MV-4-11 (cell line): ENCODE data around the gene CAPN9.
"Not testable (repeated sequence)": the region's sequence is repeated elsewhere in the genome, so short reads cannot be mapped to it uniquely, and the experiment has no call there.

Source experiments
- DNase-seq: peaks from one replicate; lab custom pipeline; 2025; lab: John Stamatoyannopoulos, UW

Gene CAPN9

GRCh38 chr1:230747127-230747730, at the start of gene CAPN9:
TSS of gene CAPN9 (plus strand) at chr1:230747388. CDS start at chr1:230747497, 109 bp downstream.
- DNase-seq, result no peak

- DNase-seq, result no peak
These were observed 49.1 kb upstream of the CAPN9 start for GRCh38 chr1:230698130-230698529.

GRCh38 chr1:230698964-230699363, 48.2 kb upstream of the CAPN9 start:
- not testable (repeated sequence) for DNase-seq

GRCh38 chr1:230699716-230700115, 47.5 kb upstream of the CAPN9 start:
- DNase-seq, result no peak

GRCh38 chr1:230700132-230700531, 47.1 kb upstream of the CAPN9 start:
- DNase-seq, result no peak

- DNase-seq, result no peak
These were observed 45.8 kb upstream of the CAPN9 start for GRCh38 chr1:230701434-230701833.

- DNase-seq, result no peak
These were observed 45.1 kb upstream of the CAPN9 start for GRCh38 chr1:230701895-230702768.

GRCh38 chr1:230702934-230703678, 44.1 kb upstream of the CAPN9 start:
- no peak for DNase-seq

GRCh38 chr1:230703679-230704385, 43.4 kb upstream of the CAPN9 start:
- DNase-seq, result no peak

GRCh38 chr1:230704830-230705229, 42.4 kb upstream of the CAPN9 start:
- no peak for DNase-seq

GRCh38 chr1:230705289-230706019, 41.7 kb upstream of the CAPN9 start:
- no peak for DNase-seq

- no peak for DNase-seq
These were observed 41.0 kb upstream of the CAPN9 start for GRCh38 chr1:230706020-230706699.

GRCh38 chr1:230706887-230707731, 40.1 kb upstream of the CAPN9 start:
- DNase-seq, result no peak

GRCh38 chr1:230707732-230708630, 39.2 kb upstream of the CAPN9 start:
- DNase-seq, result no peak

- peak; percentile 67 for DNase-seq
These were observed 38.3 kb upstream of the CAPN9 start for GRCh38 chr1:230708631-230709580.

- no peak for DNase-seq
These were observed 37.3 kb upstream of the CAPN9 start for GRCh38 chr1:230709619-230710542.

GRCh38 chr1:230710543-230710904, 36.7 kb upstream of the CAPN9 start:
- no peak for DNase-seq
